OCI-LY1 (cell line): Measurements from ENCODE around the gene CSF1.

Source experiments
- H2AFZ ChIP-seq: fragments of 200-600 bp; sonication (generic), shearing (Covaris generic); 2 replicates; pipeline ENCODE4 v1.6.0; 2014; ENCODE audit warnings: antibody characterized with exemption, mild to moderate bottlenecking, low read length
- H3F3A ChIP-seq: fragments of 200-600 bp; sonication (generic), shearing (Covaris generic); 2 replicates; pipeline ENCODE4 v1.6.0; 2014; ENCODE audit warnings: mild to moderate bottlenecking, antibody characterized with exemption, low read length, moderate library complexity; ENCODE audit not compliant: insufficient read depth
- H3K27ac ChIP-seq: fragments of 200-600 bp; sonication (generic); 2 replicates; pipeline ENCODE4 v1.5.1; 2014; ENCODE audit warnings: low read length, mixed run types, mild to moderate bottlenecking, low read depth; ENCODE audit not compliant: poor library complexity, severe bottlenecking
- H3K27me3 ChIP-seq: fragments of 200-600 bp; sonication (generic); 2 replicates; pipeline ENCODE4 v1.6.0; 2014; ENCODE audit warnings: antibody characterized with exemption, mild to moderate bottlenecking, low read length, moderate library complexity; ENCODE audit not compliant: insufficient read depth
- H3K36me3 ChIP-seq: fragments of 200-600 bp; sonication (generic); 2 replicates; pipeline ENCODE4 v1.6.1; 2014; ENCODE audit warnings: mild to moderate bottlenecking, antibody characterized with exemption, low read length, moderate library complexity, mixed read lengths; ENCODE audit not compliant: insufficient read depth
- H3K4me1 ChIP-seq: fragments of 200-600 bp; sonication (generic); 2 replicates; pipeline ENCODE4 v1.5.1; 2014; ENCODE audit warnings: mild to moderate bottlenecking, low read length, moderate library complexity; ENCODE audit not compliant: insufficient read depth, severe bottlenecking
- H3K4me2 ChIP-seq: fragments of 200-600 bp; sonication (generic), shearing (Covaris generic); 2 replicates; pipeline ENCODE4 v1.6.1; 2014; ENCODE audit warnings: low read length
- H3K4me3 ChIP-seq: fragments of 200-600 bp; sonication (generic); 2 replicates; pipeline ENCODE4 v1.5.1; 2014; ENCODE audit warnings: low read length, low read depth, mild to moderate bottlenecking, mixed read lengths; ENCODE audit not compliant: poor library complexity, severe bottlenecking
- H3K79me2 ChIP-seq: fragments of 200-600 bp; shearing (Covaris generic); 2 replicates; pipeline ENCODE4 v1.6.1; 2016; ENCODE audit warnings: mixed run types, low read length, mixed read lengths; ENCODE audit not compliant: insufficient read depth
- H3K9ac ChIP-seq: fragments of 200-600 bp; sonication (generic), shearing (Covaris generic); 2 replicates; pipeline ENCODE4 v1.6.1; 2014; ENCODE audit warnings: mild to moderate bottlenecking, low read length, mixed read lengths
- H3K9me2 ChIP-seq: fragments of 200-600 bp; sonication (generic), shearing (Covaris generic); 2 replicates; pipeline ENCODE4 v1.6.1; 2014; ENCODE audit warnings: low read depth, mild to moderate bottlenecking, low read length, mixed read lengths
- H3K9me3 ChIP-seq: fragments of 200-600 bp; shearing (Covaris generic); 2 replicates; pipeline ENCODE4 v1.6.1; 2014; ENCODE audit warnings: low read length, mixed read lengths
- H4K20me1 ChIP-seq: fragments of 200-600 bp; sonication (generic), shearing (Covaris generic); 2 replicates; pipeline ENCODE4 v1.6.0; 2016; ENCODE audit warnings: mild to moderate bottlenecking, low read length; ENCODE audit not compliant: insufficient read depth
- EZH2 ChIP-seq: fragments of 200-600 bp; sonication (generic), shearing (Covaris generic); IDR thresholded peaks from 2 replicates; pipeline ENCODE4 v1.8.0; 2017; ENCODE audit warnings: borderline replicate concordance, mixed run types, mild to moderate bottlenecking, antibody characterized with exemption, low read length, moderate library complexity, mixed read lengths
- TF ChIP-seq, protein P1 (sequence below): fragments of 200-600 bp; sonication (generic), shearing (Covaris generic); IDR thresholded peaks from 2 replicates; pipeline ENCODE4 v1.5.1; 2017; ENCODE audit warnings: mild to moderate bottlenecking, antibody characterized with exemption, low read length, moderate library complexity, mixed read lengths

CSF1 gene

DNA sequence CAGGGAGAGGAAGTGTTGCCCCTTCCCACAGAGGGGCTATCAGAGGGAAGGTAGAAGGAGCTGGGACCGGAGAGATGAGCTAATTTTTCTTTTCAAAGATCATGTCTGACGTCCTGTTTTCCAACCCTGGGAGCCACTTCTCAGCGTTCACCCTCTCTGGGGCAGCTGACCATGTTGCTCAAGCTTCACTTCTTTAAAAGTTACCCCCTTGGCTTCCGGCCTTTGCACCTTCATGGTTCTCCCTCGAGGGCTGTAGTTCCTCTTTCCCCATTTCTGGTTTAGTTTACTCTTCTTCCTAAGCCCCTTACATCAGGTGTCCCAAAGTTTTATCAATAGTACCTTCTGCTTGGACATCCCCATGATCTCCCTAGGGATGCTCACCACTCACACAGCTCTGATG lies 23.8 kb upstream of the CSF1 start:
- Histone ChIP-seq H3K9ac (no peak overlapping the region), H3K9me3 (no peaks in the 10 kb centered on the region), H4K20me1 (no peaks in the 10 kb centered on the region), H3K79me2 (no peaks in the 10 kb centered on the region), H3K27me3 (0 out of 2 replicates have a peak, but pooled peaks cover 7% of the 10 kb centered on the region), H3K36me3 (no peaks in the 10 kb centered on the region), H3K9me2 (no peaks in the 10 kb centered on the region), H3F3A (no peaks in the 10 kb centered on the region), H3K27ac (no peak overlapping the region), H3K4me3 (no peak overlapping the region), H3K4me2 (no peak overlapping the region), H3K4me1 (no peaks in the 10 kb centered on the region), H2AFZ (no peak overlapping the region)
- no peak for TF ChIP-seq EZH2
- TF ChIP-seq, protein P1, sequence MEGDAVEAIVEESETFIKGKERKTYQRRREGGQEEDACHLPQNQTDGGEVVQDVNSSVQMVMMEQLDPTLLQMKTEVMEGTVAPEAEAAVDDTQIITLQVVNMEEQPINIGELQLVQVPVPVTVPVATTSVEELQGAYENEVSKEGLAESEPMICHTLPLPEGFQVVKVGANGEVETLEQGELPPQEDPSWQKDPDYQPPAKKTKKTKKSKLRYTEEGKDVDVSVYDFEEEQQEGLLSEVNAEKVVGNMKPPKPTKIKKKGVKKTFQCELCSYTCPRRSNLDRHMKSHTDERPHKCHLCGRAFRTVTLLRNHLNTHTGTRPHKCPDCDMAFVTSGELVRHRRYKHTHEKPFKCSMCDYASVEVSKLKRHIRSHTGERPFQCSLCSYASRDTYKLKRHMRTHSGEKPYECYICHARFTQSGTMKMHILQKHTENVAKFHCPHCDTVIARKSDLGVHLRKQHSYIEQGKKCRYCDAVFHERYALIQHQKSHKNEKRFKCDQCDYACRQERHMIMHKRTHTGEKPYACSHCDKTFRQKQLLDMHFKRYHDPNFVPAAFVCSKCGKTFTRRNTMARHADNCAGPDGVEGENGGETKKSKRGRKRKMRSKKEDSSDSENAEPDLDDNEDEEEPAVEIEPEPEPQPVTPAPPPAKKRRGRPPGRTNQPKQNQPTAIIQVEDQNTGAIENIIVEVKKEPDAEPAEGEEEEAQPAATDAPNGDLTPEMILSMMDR: no peak

DNA sequence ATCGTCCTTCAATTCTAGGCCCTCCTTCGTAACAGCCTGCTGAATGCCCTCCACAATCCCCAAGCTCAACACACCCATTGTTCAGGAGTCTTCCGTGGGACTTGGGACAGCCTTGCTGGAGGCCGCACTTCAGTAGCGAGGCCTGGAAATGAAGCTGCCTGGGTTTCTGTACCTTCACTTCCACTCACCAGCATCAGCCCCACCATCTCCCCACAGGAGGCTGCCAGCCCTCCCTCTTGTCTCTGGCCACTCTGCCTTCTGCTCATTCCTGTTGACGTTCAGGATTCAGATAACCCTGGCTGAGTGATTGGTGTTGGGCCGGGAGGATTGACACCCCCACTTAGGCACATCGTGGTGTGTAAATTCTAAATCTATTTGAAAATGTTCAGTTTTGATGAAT lies 23.4 kb upstream of the CSF1 start:
- no peaks in the 10 kb centered on the region for H4K20me1 ChIP-seq
- no peaks in the 10 kb centered on the region for H3K36me3 ChIP-seq
- H2AFZ ChIP-seq: no peak overlapping the region
- H3K79me2 ChIP-seq: no peaks in the 10 kb centered on the region
- no peaks in the 10 kb centered on the region for H3K9me2 ChIP-seq
- H3K4me1 ChIP-seq: no peaks in the 10 kb centered on the region
- H3K9ac ChIP-seq: no peak overlapping the region
- TF ChIP-seq, protein P1: no peak
- no peak for TF ChIP-seq EZH2
- no peak overlapping the region for H3K27ac ChIP-seq
- 0 out of 2 replicates have a peak, but pooled peaks cover 7% of the 10 kb centered on the region for H3K27me3 ChIP-seq
- H3K9me3 ChIP-seq: no peaks in the 10 kb centered on the region
- no peaks in the 10 kb centered on the region for H3F3A ChIP-seq
- H3K4me3 ChIP-seq: no peak overlapping the region
- no peak overlapping the region for H3K4me2 ChIP-seq

DNA sequence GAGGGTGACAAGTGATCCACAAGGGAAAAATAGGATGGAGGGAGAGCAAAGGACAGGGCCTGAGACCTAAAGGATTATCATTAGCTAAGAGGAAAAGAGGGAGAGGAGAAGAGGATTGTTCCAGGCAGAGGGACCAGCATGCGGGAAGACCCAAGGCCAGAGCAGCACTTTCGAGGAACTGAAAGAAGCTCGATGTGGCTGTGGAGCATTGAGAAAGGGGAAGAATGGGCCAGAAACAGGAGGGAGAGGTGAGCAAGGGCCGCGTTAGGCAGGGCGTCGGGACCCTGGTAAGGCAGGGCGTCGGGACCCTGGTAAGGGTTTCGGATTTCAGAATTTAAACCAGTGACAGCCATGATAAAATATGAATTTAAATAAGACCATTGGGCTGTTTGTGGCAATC lies 22.8 kb upstream of the CSF1 start:
- H3K27ac ChIP-seq: no peak overlapping the region
- H3K9me3 ChIP-seq: no peaks in the 10 kb centered on the region
- H3K27me3 ChIP-seq: 0 out of 2 replicates have a peak, but pooled peaks cover 7% of the 10 kb centered on the region
- no peaks in the 10 kb centered on the region for H3K36me3 ChIP-seq
- H3K79me2 ChIP-seq: no peaks in the 10 kb centered on the region
- H3K9ac ChIP-seq: no peak overlapping the region
- H3K4me3 ChIP-seq: no peak overlapping the region
- H3F3A ChIP-seq: no peaks in the 10 kb centered on the region
- no peaks in the 10 kb centered on the region for H3K4me1 ChIP-seq
- H3K9me2 ChIP-seq: no peaks in the 10 kb centered on the region
- no peak overlapping the region for H3K4me2 ChIP-seq
- H2AFZ ChIP-seq: no peak overlapping the region
- TF ChIP-seq, protein P1: no peak
- TF ChIP-seq EZH2: no peak
- no peaks in the 10 kb centered on the region for H4K20me1 ChIP-seq
